Fibroblast of mammary gland (primary cell): ENCODE results near the gene GNLY.
"Not testable (repeated sequence)": the region's sequence is repeated elsewhere in the genome, so short reads cannot be mapped to it uniquely, and the experiment has no call there.

ENCODE experiments used
- DNase-seq: peaks from one replicate; pipeline ENCODE4 v3.0.0-alpha.2; 2010; ENCODE audit warnings: low read depth
- H3K4me3 ChIP-seq: 2 replicates; pipeline ENCODE4 v1.5.1; 2011; ENCODE audit warnings: low read depth, mild to moderate bottlenecking, low read length, moderate library complexity; ENCODE audit not compliant: control insufficient read depth
- CTCF ChIP-seq: conservative IDR thresholded peaks from 2 replicates; pipeline ENCODE4 v1.5.1; 2011; ENCODE audit warnings: low read depth, low read length, inconsistent platforms; ENCODE audit not compliant: control insufficient read depth, insufficient read depth

The GNLY gene

GRCh38 chr2:85712849-85713612 lies 18.9 kb downstream of the GNLY start:
- H3K4me3 ChIP-seq, result no peak overlapping the region
- DNase-seq, result peak; percentile 86
- no peak for TF ChIP-seq CTCF

- TF ChIP-seq CTCF, result no peak
- DNase-seq, result no peak
- H3K4me3 ChIP-seq, result no peak overlapping the region
These were observed 19.7 kb downstream of the GNLY start for GRCh38 chr2:85713836-85714235.

- not testable (repeated sequence) for DNase-seq, H3K4me3 ChIP-seq
These were observed 20.3 kb downstream of the GNLY start for GRCh38 chr2:85714421-85714820.

- DNase-seq, result no peak
- no peak overlapping the region for H3K4me3 ChIP-seq
- TF ChIP-seq CTCF, result no peak
These were observed 20.7 kb downstream of the GNLY start for GRCh38 chr2:85714841-85715240.

GRCh38 chr2:85716346-85716914 lies 22.3 kb downstream of the GNLY start:
- no peak for DNase-seq
- no peak for TF ChIP-seq CTCF
- H3K4me3 ChIP-seq, result no peak overlapping the region

GRCh38 chr2:85717308-85718008 lies 23.3 kb downstream of the GNLY start:
- H3K4me3 ChIP-seq, result no peak overlapping the region
- peak; percentile 95 for DNase-seq
- no peak for TF ChIP-seq CTCF

GRCh38 chr2:85718009-85718391 lies 23.8 kb downstream of the GNLY start:
- no peak for DNase-seq
- no peak for TF ChIP-seq CTCF
- no peak overlapping the region for H3K4me3 ChIP-seq
